T-helper 2 cell treated with Interferon-gamma antibody and Interleukin-4, amounts not matched to agents 5 μg/mL and 100 μg/mL, for 36 hours (primary cell): ENCODE data around the gene GPR39.

Source experiments
- DNase-seq: peaks from one replicate; pipeline ENCODE4 v3.0.0; 2021; ENCODE audit warnings: low spot score
- H3K27ac Mint-ChIP-seq: one replicate; pipeline ENCODE4 v1.8.0; 2021; ENCODE audit warnings: mild to moderate bottlenecking, mixed read lengths
- H3K27me3 Mint-ChIP-seq: one replicate; pipeline ENCODE4 v1.8.0; 2021; ENCODE audit warnings: low read depth, mixed read lengths
- H3K36me3 Mint-ChIP-seq: one replicate; pipeline ENCODE4 v1.8.0; 2021; ENCODE audit warnings: low read depth, mixed read lengths
- H3K4me1 Mint-ChIP-seq: one replicate; pipeline ENCODE4 v1.8.0; 2021; ENCODE audit warnings: low read depth, mixed read lengths
- H3K4me3 Mint-ChIP-seq: one replicate; pipeline ENCODE4 v1.8.0; 2022; ENCODE audit warnings: mild to moderate bottlenecking, moderate library complexity, mixed read lengths
- H3K9me3 Mint-ChIP-seq: one replicate; pipeline ENCODE4 v1.8.0; 2021; ENCODE audit warnings: mixed read lengths

GPR39 gene

GRCh38 chr2:132475615-132476014 lies 59.0 kb downstream of the GPR39 start:
- no peaks in the 10 kb centered on the region for H3K4me1 Mint-ChIP-seq
- H3K9me3 Mint-ChIP-seq = peaks cover 24% of the 10 kb centered on the region

GRCh38 chr2:132477436-132477835 lies 60.8 kb downstream of the GPR39 start:
- Mint-ChIP-seq H3K27me3 (no peaks in the 10 kb centered on the region), H3K36me3 (no peaks in the 10 kb centered on the region), H3K27ac (no peak overlapping the region), H3K4me1 (no peaks in the 10 kb centered on the region), H3K4me3 (no peak overlapping the region), H3K9me3 (peaks cover 24% of the 10 kb centered on the region)
- DNase-seq = no peak

More at GRCh38 chr2:132475615-132476014, 59.0 kb downstream of the GPR39 start:
- H3K4me3 Mint-ChIP-seq = no peak overlapping the region
- DNase-seq = no peak
- H3K36me3 Mint-ChIP-seq = no peaks in the 10 kb centered on the region
- H3K27me3 Mint-ChIP-seq = no peaks in the 10 kb centered on the region
- no peak overlapping the region for H3K27ac Mint-ChIP-seq

- Mint-ChIP-seq H3K4me3 (no peak overlapping the region), H3K27ac (no peak overlapping the region), H3K36me3 (no peaks in the 10 kb centered on the region), H3K9me3 (peaks cover 24% of the 10 kb centered on the region), H3K4me1 (no peaks in the 10 kb centered on the region), H3K27me3 (no peaks in the 10 kb centered on the region)
- no peak for DNase-seq
These were observed 61.4 kb downstream of the GPR39 start for GRCh38 chr2:132477962-132478361.

GRCh38 chr2:132478461-132479105 lies 62.0 kb downstream of the GPR39 start:
- no peak for DNase-seq
- Mint-ChIP-seq H3K27me3 (no peaks in the 10 kb centered on the region), H3K27ac (no peak overlapping the region), H3K9me3 (peaks cover 19% of the 10 kb centered on the region), H3K4me1 (no peaks in the 10 kb centered on the region), H3K36me3 (no peaks in the 10 kb centered on the region), H3K4me3 (no peak overlapping the region)

- H3K4me3 Mint-ChIP-seq = no peak overlapping the region
- no peak overlapping the region for H3K27ac Mint-ChIP-seq
- no peaks in the 10 kb centered on the region for H3K4me1 Mint-ChIP-seq
- DNase-seq = no peak
- no peaks in the 10 kb centered on the region for H3K27me3 Mint-ChIP-seq
- H3K36me3 Mint-ChIP-seq = no peaks in the 10 kb centered on the region
- peaks cover 18% of the 10 kb centered on the region for H3K9me3 Mint-ChIP-seq
These were observed 62.5 kb downstream of the GPR39 start for GRCh38 chr2:132479155-132479554.

- H3K36me3 Mint-ChIP-seq = no peaks in the 10 kb centered on the region
- no peak for DNase-seq
- H3K4me3 Mint-ChIP-seq = no peak overlapping the region
- no peak overlapping the region for H3K27ac Mint-ChIP-seq
- peaks cover 6% of the 10 kb centered on the region for H3K9me3 Mint-ChIP-seq
- no peaks in the 10 kb centered on the region for H3K4me1 Mint-ChIP-seq
- no peaks in the 10 kb centered on the region for H3K27me3 Mint-ChIP-seq
These were observed 66.2 kb downstream of the GPR39 start for GRCh38 chr2:132482821-132483220.

GRCh38 chr2:132484144-132484543 lies 67.5 kb downstream of the GPR39 start:
- Mint-ChIP-seq H3K27me3 (no peaks in the 10 kb centered on the region), H3K4me3 (no peak overlapping the region), H3K27ac (no peak overlapping the region), H3K9me3 (no peaks in the 10 kb centered on the region), H3K36me3 (no peaks in the 10 kb centered on the region), H3K4me1 (no peaks in the 10 kb centered on the region)
- DNase-seq = no peak

GRCh38 chr2:132488491-132488890 lies 71.9 kb downstream of the GPR39 start:
- Mint-ChIP-seq H3K36me3 (no peaks in the 10 kb centered on the region), H3K4me3 (no peak overlapping the region), H3K27me3 (no peaks in the 10 kb centered on the region), H3K4me1 (no peaks in the 10 kb centered on the region), H3K27ac (no peak overlapping the region), H3K9me3 (no peaks in the 10 kb centered on the region)
- DNase-seq = no peak

- Mint-ChIP-seq H3K4me3 (no peak overlapping the region), H3K9me3 (no peaks in the 10 kb centered on the region), H3K27ac (no peak overlapping the region), H3K4me1 (no peaks in the 10 kb centered on the region), H3K27me3 (no peaks in the 10 kb centered on the region), H3K36me3 (no peaks in the 10 kb centered on the region)
- no peak for DNase-seq
These were observed 72.5 kb downstream of the GPR39 start for GRCh38 chr2:132489150-132489549.

GRCh38 chr2:132495881-132496280 lies 79.3 kb downstream of the GPR39 start:
- H3K4me1 Mint-ChIP-seq = no peaks in the 10 kb centered on the region
- H3K4me3 Mint-ChIP-seq = no peak overlapping the region
- no peaks in the 10 kb centered on the region for H3K36me3 Mint-ChIP-seq
- no peak overlapping the region for H3K27ac Mint-ChIP-seq
- no peak for DNase-seq
- H3K27me3 Mint-ChIP-seq = no peaks in the 10 kb centered on the region
- peaks cover 3% of the 10 kb centered on the region for H3K9me3 Mint-ChIP-seq

- Mint-ChIP-seq H3K9me3 (peaks cover 3% of the 10 kb centered on the region), H3K4me1 (no peaks in the 10 kb centered on the region), H3K27me3 (no peaks in the 10 kb centered on the region), H3K27ac (no peak overlapping the region), H3K4me3 (no peak overlapping the region), H3K36me3 (no peaks in the 10 kb centered on the region)
- DNase-seq = no peak
These were observed 80.0 kb downstream of the GPR39 start for GRCh38 chr2:132496555-132496954.

GRCh38 chr2:132497591-132497990 lies 81.0 kb downstream of the GPR39 start:
- Mint-ChIP-seq H3K4me1 (no peaks in the 10 kb centered on the region), H3K27ac (no peak overlapping the region), H3K27me3 (no peaks in the 10 kb centered on the region), H3K36me3 (no peaks in the 10 kb centered on the region), H3K9me3 (peaks cover 3% of the 10 kb centered on the region), H3K4me3 (no peak overlapping the region)
- DNase-seq = no peak

GRCh38 chr2:132503701-132504100 lies 87.1 kb downstream of the GPR39 start:
- no peaks in the 10 kb centered on the region for H3K27me3 Mint-ChIP-seq
- DNase-seq = no peak

GRCh38 chr2:132515010-132515409 lies 98.4 kb downstream of the GPR39 start:
- DNase-seq = no peak
- Mint-ChIP-seq H3K4me3 (no peak overlapping the region), H3K4me1 (no peaks in the 10 kb centered on the region), H3K27ac (no peak overlapping the region), H3K36me3 (no peaks in the 10 kb centered on the region), H3K27me3 (no peaks in the 10 kb centered on the region), H3K9me3 (no peaks in the 10 kb centered on the region)

More at GRCh38 chr2:132503701-132504100, 87.1 kb downstream of the GPR39 start:
- H3K36me3 Mint-ChIP-seq = no peaks in the 10 kb centered on the region
- H3K4me1 Mint-ChIP-seq = no peaks in the 10 kb centered on the region
- H3K27ac Mint-ChIP-seq = no peak overlapping the region
- peaks cover 12% of the 10 kb centered on the region for H3K9me3 Mint-ChIP-seq
- no peak overlapping the region for H3K4me3 Mint-ChIP-seq

GRCh38 chr2:132517386-132517785 lies 100.8 kb downstream of the GPR39 start:
- H3K9me3 Mint-ChIP-seq = no peaks in the 10 kb centered on the region
- no peak for DNase-seq
- no peak overlapping the region for H3K4me3 Mint-ChIP-seq
- H3K27ac Mint-ChIP-seq = no peak overlapping the region
- H3K36me3 Mint-ChIP-seq = no peaks in the 10 kb centered on the region
- no peaks in the 10 kb centered on the region for H3K4me1 Mint-ChIP-seq
- no peaks in the 10 kb centered on the region for H3K27me3 Mint-ChIP-seq
